ENCODE data around the gene TARS3.

GRCh38 chr15:101618076-101618475 lies 106.2 kb downstream of the TARS3 start:
- TF ChIP-seq CTCF (conservative IDR thresholded peaks at IDR 0.05; ENCODE audit: low read length) (no peak), EZH2phosphoT487 (IDR thresholded peaks at IDR 0.05; ENCODE audit: borderline replicate concordance) (no peak)
